Measurements from ENCODE around the gene SERPINE1. TPM values are rescaled to one million over a fixed set of nuclear protein-coding genes. Genes with fewer than 3 reads are reported as not detected.
"Not testable (repeated sequence)": the region's sequence is repeated elsewhere in the genome, so short reads cannot be mapped to it uniquely, and the experiment has no call there.

Gene SERPINE1
- total RNA-seq, 4 donors from 2014 or later = 2.4 to 8.3 (median 3.3) TPM

DNA sequence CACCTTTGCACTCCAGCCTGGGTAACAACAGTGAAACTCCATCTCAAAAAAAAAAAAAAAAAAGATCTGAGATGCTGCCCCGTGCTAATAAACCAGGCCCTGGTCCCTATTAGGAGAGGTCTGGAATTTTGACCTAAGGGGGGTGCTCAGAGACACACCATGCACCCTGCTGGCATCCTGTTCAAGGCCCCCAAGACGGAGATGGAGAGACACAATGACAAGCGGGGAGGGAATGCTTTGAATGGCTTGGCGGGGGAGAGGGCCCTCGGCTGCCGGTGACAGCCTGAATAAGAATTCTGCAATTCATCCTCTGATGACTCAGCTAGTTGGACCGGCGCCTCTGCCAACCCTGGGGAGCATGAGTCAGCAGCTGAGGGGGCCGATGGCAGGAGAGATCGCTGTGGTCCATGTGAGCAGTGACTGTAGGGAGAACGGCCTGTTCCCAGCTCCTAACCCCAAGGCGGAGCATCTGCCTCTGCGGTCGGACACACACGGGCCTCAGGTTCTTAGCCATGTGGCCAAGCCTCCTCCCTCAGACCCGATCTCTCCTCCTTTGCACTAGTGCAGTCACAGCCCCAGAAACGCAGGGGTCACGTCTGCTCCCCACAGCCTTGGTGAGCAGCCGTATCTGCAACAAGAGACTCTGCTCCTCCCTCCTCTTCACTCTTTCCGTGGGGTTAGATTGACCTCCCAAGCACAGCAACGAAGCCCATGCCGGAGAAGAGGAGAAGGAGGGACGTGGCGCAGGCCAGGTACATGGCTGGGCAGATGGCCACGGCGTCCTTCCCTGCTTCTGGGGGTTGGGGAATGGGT, 26.7 kb upstream of the SERPINE1 start:
- DNase-seq = peak; percentile 47 to 92 (median 84)
- H3K4me1 ChIP-seq = peaks cover 0 to 28% (median 0%) of the 10 kb centered on the region in 4 donors
- no peak for TF ChIP-seq POLR2A (IDR thresholded peaks at IDR 0.05)
- TF ChIP-seq, protein P1, sequence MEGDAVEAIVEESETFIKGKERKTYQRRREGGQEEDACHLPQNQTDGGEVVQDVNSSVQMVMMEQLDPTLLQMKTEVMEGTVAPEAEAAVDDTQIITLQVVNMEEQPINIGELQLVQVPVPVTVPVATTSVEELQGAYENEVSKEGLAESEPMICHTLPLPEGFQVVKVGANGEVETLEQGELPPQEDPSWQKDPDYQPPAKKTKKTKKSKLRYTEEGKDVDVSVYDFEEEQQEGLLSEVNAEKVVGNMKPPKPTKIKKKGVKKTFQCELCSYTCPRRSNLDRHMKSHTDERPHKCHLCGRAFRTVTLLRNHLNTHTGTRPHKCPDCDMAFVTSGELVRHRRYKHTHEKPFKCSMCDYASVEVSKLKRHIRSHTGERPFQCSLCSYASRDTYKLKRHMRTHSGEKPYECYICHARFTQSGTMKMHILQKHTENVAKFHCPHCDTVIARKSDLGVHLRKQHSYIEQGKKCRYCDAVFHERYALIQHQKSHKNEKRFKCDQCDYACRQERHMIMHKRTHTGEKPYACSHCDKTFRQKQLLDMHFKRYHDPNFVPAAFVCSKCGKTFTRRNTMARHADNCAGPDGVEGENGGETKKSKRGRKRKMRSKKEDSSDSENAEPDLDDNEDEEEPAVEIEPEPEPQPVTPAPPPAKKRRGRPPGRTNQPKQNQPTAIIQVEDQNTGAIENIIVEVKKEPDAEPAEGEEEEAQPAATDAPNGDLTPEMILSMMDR (IDR thresholded peaks at IDR 0.05) = no peak
- peak overlapping the region; percentile 26 to 68 (median 40) for H3K27ac ChIP-seq
- H3K36me3 ChIP-seq = no peaks in the 10 kb centered on the region
- H3K4me3 ChIP-seq = no peak overlapping the region
- H3K9me3 ChIP-seq = no peaks in the 10 kb centered on the region
- H3K27me3 ChIP-seq = no peaks in the 10 kb centered on the region

- peak overlapping the region in 3 of 4 donors; percentile 26 to 68 (median 40) for H3K27ac ChIP-seq
- no peaks in the 10 kb centered on the region for H3K27me3 ChIP-seq
- peaks cover 0 to 28% (median 0%) of the 10 kb centered on the region in 4 donors for H3K4me1 ChIP-seq
- TF ChIP-seq POLR2A (IDR thresholded peaks at IDR 0.05) = no peak
- TF ChIP-seq, protein P1 (IDR thresholded peaks at IDR 0.05) = no peak
- no peak overlapping the region for H3K4me3 ChIP-seq
- no peaks in the 10 kb centered on the region for H3K36me3 ChIP-seq
- H3K9me3 ChIP-seq = no peaks in the 10 kb centered on the region
- no peak for DNase-seq
Measured at GRCh38 chr7:101100858-101101847, 25.8 kb upstream of the SERPINE1 start.

GRCh38 chr7:101102026-101102425, 24.9 kb upstream of the SERPINE1 start:
- H3K9me3 ChIP-seq = no peaks in the 10 kb centered on the region
- no peaks in the 10 kb centered on the region for H3K36me3 ChIP-seq
- H3K4me1 ChIP-seq = peaks cover 0 to 21% (median 0%) of the 10 kb centered on the region in 4 donors
- H3K4me3 ChIP-seq = no peak overlapping the region
- no peak for TF ChIP-seq POLR2A (IDR thresholded peaks at IDR 0.05)
- TF ChIP-seq, protein P1 (IDR thresholded peaks at IDR 0.05) = no peak
- no peaks in the 10 kb centered on the region for H3K27me3 ChIP-seq
- no peak overlapping the region for H3K27ac ChIP-seq
- no peak for DNase-seq

DNA sequence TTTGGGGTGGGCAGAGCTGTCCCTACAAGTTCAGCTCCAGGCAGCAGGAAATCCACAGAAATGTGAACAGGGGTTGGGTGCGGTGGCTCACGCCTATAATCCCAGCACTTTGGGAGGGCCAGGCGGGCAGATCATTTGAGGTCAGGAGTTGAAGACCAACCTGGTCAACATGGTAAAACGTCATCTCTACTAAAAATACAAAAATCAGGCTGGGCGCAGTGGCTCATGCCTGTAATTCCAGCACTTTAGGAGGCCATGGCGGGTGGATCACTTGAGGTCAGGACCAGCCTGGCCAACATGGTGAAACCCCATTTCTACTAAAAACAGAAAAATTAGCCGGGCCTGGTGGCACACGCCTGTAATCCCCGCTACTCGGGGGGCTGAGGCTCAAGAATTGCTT, 23.2 kb upstream of the SERPINE1 start:
- H3K9me3 ChIP-seq, H3K4me3 ChIP-seq, DNase-seq, H3K36me3 ChIP-seq, H3K27me3 ChIP-seq: not testable (repeated sequence)
- peaks cover 0 to 15% (median 0%) of the 10 kb centered on the region in 4 donors for H3K4me1 ChIP-seq
- H3K27ac ChIP-seq = peak overlapping the region in 1 of 4 donors; percentile 43

GRCh38 chr7:101104193-101104713, 22.7 kb upstream of the SERPINE1 start:
- Histone ChIP-seq H3K27ac (no peak overlapping the region), H3K27me3 (no peaks in the 10 kb centered on the region), H3K4me1 (peaks cover 0 to 14% (median 0%) of the 10 kb centered on the region in 4 donors), H3K36me3 (no peaks in the 10 kb centered on the region), H3K9me3 (no peaks in the 10 kb centered on the region), H3K4me3 (no peak overlapping the region)
- no peak for DNase-seq
- no peak for TF ChIP-seq POLR2A (IDR thresholded peaks at IDR 0.05)
- TF ChIP-seq, protein P1 (IDR thresholded peaks at IDR 0.05) = no peak

All from Peyer's patch (tissue), 4 donors.